Daoy (cell line): Measurements from ENCODE around the gene GRPEL1. TPM values are rescaled to one million over a fixed set of nuclear protein-coding genes. Genes with fewer than 3 reads are reported as not detected.

ENCODE experiments used
- DNase-seq: peaks from one replicate; pipeline ENCODE4 v3.0.0-alpha.2; 2015; ENCODE audit warnings: low read depth
- total RNA-seq: library from RNA; depleted of rRNA; stranded (reverse); fragments of >200 nt; shearing (Covaris generic); gene quantifications from 2 replicates; pipeline ENCODE4 v1.2.3, GENCODE V29; 2014

The GRPEL1 gene
- total RNA-seq, 1 experiment from 2014 or later = 59.5 TPM

DNA sequence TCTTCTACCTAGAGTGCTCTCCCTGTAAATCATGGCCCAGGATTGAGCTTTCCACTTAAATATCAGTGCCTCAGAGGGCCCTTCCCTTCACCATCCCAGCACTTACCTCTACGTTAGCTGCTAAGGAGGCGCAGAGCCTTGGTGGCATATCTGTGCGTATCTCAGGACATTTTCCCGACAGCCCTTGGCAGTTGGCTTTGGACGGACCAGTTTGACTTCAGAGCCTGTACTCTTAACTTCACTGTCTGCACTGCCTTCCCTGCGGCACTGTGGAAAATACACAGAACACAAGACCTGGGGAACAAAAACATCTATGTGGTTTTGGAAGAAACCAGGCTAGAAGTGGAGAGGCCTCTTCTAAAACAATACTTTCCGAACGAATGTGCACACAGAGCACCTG is 22.3 kb downstream of the GRPEL1 start:
- no peak for DNase-seq

DNA sequence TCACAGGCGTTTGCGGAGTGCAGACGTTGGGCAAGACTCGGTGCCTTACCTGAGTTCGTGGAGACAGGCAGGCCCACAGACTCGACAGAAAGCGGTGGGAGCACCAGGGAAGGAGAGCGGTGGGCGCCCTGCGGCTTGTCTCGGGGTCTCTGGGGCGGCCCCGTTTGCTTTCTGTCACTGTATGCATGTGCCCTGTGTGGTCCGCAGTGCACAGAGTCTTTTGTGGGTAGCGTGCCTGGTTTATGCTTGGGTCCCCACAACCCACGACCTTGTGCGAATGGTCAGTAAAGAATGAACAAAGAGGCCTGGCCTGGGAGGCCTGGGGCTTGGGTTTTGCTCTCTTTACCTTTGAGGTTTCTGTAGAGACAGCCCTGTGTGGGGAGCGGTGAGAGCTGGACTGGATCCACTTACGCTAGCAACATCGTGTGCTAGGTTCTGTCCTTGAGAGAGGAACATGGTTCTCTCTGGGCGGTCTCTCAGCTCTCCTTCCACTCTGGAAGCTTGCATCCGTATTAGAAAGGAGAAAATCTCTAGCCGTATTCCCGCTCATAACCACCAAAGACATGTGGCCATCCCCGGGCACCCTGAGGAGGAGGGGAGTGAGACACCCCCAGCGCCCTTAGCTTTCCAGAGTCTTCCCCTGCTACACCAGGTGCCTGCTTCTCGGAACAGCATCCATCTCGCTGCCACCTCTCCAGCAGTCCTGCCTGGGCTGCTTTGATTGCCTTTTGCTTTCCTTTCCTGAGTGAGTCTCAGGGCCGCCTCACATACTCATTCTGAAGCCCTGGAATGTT is 23.5 kb downstream of the GRPEL1 start:
- no peak for DNase-seq

DNA sequence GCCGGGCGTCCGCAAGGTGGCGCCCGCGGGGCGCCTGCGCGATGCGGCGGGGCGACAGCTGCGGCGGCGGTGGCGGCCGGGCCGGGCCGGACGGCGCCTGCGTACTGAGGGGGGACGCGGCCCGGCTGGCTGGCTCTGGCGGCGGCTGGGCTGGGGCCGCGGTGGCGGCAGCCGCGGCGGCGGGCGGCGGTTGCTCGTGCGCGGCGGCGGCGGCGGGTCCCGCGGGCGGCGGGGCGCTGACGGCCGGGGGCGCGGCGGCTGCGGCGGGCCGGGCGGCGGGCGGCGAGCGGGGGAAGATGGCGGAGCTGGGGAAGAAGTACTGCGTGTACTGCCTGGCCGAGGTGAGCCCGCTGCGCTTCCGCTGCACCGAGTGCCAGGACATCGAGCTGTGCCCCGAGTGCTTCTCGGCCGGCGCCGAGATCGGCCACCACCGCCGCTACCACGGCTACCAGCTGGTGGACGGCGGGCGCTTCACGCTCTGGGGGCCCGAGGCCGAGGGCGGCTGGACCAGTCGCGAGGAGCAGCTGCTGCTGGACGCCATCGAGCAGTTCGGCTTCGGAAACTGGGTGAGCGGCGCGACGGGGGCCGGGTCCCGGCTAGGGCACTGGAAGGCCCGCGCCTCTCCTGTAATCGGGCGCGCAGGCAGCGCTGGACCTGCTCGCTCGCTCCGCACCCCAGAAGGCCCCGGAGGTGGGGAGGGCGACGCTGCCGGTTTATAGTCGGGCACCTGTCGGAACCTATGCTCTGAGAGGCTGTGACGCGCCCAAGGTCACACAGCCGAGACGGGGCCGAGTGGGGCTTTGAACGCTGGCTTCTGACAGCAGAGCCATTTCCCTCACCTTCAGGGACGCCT is 24.4 kb downstream of the GRPEL1 start, which contains the start of gene TADA2B:
TSS of gene TADA2B (plus strand) at position 89 of the 853 bp plus-strand sequence. CDS start at position 297, 208 bp downstream.
- peak; percentile 65 for DNase-seq

DNA sequence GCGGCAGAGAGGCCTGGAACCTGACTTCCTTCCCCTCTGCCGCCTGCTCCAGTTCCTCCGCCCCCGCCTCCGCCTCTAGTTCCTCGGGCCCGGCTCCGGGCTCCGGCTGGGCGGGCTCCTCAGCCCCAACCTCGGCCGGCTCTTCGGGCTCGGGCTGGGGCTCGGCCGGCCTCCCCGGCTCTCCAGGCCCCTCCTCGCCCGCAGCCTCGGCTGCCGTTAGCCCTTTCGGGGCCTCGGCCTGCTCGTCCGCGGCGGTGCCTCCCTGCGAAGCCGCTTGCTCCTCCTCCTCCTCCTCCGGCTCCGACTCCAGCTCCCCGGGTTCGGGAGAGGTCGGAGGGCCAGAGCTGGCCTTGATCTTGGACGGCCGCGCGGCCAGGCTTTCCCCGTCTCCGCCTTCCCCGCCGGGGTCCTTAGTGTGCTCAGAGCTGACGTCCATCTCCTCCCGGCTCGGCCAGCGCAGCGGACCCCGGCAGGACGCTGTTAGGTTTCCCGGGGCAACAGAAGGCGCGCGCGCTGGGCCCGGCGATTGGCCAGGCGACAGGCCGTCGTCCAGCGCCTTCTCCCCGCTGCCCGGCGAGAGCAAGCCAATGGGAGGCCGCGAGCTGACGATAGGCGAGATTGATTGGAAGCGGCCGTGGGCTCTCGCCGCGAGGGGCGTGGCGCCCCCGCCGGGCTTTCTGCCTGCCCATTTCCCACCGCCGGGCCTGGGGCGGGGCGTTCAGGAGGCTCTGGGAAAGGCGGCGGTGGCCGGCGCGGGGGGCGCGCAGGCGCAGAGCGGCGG is 25.2 kb downstream of the GRPEL1 start:
- DNase-seq = peak; percentile 99

DNA sequence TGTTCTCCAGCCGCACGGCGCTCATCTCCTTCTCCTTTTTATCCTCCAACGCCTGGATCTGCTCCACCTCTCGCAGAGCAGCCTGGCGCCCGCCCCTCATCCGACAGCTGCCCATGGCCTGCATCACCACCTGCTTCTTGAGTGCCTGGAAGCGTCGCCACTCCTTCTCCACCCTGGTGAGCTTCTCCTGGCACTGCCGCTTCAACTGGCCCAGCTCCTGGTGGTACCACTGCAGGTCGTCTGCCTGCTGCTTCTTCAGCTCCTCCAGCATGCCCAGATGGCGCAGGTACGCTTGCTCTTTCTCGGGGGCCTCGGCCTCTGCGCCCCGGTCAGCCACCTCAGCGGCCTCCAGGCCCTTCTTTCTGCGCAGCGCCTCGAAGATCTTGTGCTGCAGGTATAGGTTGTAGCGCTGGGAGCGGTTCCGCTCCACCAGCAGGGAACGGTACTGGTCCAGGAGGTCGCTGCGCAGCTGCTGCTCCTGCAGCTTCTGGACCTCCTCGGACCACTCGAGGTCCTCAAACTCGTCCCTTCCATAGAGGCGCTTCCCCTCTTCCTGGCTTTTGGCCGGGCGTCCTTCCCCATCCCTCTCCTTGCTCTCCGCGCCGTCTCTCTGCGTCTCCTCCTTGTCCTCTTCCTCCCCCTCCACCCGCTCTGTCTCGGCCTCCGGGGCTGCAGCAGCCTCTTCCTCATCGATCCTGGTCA is 25.9 kb downstream of the GRPEL1 start:
- no peak for DNase-seq

DNA sequence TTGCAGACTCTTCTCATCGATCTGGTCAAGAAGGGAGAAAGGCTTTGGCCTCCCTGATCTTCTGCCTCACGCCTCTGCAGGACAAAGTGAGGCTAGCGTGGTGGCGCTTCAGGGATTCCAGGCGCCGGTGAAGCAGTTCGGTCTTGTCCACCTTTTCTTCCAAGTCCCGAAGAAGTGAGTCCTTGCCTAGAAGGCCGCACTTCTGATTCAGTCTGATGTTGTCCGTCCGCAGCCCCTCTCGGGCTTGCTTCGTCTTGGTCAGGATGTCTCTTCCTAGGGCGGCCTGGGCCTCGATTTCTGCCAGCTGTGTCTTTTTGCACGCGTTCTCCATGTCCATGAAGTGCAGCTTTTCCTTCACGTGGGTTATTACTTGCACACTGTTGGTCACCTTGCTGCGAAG is 26.6 kb downstream of the GRPEL1 start:
- DNase-seq = no peak

DNA sequence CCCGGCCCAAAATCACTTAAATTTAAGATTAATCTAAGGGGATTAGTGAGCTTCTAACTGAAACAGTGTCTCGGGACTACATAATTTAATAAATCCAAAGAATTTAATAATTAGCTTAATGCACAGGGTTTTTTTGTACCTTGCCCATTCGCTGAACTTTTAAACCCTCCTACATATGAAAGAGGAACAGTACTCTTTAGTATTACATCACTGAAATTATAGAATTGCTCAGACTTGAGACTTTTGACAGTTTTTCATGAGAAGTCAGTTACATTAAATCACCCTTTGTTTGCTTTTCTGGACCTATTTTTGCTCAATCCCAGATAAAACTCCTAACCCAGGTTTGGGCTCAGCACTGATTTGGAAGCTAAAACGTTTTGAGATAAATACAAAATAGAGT is 27.1 kb downstream of the GRPEL1 start:
- no peak for DNase-seq

DNA sequence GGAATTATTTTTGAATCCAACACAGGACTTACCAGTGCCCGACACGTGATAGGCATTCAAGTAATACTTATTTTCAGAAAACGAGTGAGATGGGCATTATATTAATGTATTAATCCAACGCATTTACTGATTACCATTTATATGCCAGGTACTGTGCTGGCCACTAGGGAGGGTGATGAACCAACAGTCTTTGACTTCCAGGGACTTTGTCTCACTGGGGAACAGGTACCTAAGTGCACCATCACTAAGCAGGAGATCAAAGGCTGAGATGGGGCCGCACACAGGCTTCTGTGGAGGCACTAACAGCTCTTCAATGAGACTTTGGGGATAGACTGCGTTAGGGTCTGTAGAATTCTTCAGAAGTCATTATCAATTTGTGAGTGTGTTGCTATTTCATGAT is 30.4 kb downstream of the GRPEL1 start:
- DNase-seq = no peak

DNA sequence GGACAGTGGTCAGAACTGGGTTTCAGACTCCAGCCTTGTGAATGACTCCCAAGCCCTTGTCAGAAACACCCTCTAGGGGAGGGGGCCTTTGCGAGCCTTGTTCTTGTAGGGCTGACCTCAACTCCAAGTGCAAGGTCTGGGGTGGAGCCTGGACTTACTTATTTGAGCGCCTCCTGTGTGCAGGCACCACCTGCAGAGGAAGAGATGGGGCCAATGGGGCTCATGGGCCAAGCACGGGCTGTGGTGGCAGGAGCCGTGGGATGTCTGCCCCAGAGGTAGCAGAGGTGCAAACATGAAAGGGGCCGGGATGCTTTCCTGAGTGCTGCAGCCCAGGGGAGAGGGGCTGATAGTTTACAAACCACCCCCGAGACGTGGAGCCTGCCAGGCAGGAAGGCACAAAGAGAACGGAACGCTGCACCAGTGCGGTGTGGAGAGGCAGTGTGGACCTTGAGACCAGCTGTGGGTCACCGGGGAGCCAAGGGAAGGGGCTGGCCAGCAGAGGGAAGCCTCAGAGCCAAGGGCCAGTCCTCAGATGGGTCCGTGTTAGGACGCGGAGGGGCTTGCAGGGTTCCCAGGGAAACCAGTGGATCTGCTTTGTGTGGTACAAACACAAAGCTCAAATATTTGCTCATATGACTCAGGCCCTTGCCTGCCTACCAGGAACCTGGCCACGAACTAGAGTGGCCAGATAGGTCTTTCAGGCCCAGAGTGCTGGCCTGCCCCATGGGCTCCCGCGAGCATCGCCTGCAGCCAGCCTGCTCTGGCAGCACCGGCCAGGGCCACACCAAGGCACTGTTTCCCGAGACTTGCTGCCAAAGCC is 33.4 kb downstream of the GRPEL1 start:
- DNase-seq = peak; percentile 29

DNA sequence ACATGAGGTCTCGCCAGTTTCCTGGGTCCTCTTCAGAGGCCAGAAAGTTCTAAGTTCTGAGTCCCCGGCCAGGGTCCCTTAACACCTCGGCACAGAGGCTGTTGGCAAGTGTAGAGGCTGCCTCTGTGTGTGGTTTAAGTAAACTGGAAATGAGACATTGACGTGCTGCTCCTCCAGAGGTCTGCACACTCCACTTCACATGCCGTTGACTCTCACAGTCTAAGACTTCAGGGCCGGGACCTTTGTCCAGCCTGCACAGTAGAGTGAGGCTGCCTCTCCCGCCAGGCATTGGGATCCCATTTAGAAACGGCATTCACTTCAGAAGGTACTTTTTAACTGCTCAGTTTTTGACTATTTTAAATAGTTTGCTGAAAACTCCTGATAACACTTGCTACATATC is 35.3 kb downstream of the GRPEL1 start:
- no peak for DNase-seq

DNA sequence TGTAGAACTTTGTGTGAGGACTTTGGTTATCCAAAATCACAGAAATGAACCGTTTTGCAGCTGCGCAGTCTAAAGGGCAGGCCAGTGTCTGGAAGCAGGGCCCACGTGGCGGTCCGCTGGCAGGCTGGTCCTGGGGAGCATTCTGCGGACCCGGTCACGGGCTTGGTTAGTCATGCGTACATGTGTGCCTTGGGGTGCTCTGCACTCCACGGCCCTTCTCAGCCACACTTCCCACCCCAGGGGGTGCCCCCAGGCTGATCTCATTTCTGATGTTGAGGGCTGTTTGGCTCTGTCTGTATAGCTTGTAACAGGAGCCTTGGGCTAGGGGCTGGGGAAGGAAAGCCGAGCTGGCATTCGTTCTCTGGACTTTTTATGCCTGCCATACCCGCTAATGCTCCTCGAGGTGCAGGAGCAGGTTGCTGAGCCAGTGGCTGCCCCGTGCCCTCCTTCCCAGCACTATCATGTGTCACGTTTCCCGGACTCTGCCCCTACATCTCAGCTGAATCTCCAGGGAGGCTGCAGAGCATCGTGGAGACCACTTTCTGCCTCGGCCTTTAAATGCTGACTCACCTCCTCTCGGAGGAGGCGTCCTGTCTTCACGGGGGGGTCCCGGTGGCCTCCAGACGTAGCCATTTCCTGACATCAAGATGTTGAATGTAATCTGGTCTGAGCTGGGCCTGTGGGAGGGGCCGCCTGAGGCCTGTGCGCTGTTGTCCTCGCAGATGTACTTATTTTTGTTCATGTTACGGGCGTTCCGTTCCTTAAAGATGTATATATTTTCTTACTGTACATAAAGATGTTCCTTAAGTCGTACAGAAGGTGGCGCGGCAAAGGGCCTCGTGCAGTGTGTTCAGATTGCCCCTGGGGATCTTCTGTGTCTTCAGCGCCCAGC is 36.1 kb downstream of the GRPEL1 start:
- DNase-seq = no peak

DNA sequence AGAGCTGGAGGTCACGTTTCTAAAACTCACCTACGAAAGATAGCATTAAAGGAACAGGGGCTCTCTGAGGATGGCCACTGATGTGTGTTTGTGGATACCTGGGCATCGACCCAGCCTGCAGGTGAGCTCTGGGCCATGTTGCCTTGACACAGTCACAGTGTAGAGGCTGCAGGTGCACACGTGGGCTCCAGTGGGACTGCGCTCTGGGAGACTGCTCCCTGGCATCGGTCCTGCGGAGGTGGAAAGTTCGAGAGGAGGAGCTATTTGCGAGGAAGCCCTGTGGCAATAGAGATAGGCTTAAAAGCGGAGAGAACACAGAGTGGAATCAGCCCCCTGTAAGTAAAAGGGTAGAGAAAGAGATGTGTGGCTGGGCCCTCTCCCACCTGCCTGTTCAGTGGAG is 37.0 kb downstream of the GRPEL1 start:
- no peak for DNase-seq

DNA sequence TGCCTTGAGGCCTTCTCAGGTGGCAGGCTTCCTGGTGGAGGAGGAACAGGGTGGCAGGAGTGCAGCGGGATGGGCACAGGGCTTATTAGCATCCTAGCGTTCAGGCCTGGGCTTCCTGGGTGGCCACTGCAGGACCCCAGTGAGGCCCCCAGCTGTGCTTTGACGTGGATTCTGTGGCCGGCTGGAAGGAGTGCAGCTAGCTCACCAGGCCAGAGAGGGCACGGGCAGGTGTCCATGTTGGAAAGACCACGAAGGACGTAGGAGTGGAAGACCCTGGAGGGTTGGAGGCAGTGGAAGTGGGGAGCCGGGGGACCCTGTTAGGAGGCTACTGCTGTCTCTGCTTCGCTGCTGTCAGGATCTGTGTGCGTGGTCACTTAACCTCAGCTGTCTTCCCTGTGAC is 37.9 kb downstream of the GRPEL1 start:
- no peak for DNase-seq

DNA sequence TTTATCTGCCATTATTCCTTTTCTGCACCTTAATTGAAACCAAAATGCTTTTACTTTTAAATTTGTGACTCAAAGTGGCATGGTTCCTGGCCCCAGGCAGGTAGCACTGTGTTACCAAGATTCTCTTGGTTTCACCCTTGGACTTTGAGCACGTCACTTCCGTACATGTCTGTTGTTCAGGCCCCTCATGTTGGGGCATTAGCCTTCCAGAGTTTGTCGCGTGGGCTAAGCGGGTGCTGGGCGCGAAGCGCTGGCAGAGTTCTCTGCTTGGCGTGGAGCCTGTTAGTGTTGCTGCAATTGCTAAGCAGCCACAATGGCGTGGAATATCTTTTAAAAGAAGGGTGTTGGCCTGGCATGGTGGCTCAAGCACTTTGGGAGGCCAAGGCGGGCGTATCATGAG is 38.7 kb downstream of the GRPEL1 start:
- no peak for DNase-seq

DNA sequence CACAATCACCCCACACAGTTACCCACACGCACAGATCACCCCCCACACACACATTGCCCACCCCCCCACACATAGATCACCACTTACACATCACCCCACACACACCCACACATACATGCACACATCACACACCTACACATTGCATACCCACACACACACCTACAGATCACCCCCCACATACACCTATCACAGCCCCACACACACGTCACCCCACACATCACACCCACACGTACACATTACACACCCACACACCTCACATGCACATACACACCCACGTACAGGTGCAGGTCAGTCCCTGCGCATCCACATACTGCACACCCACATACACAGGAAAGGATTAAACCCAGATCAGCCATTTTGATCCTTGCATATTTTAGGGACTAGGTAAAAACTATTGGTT is 40.0 kb downstream of the GRPEL1 start:
- no peak for DNase-seq

DNA sequence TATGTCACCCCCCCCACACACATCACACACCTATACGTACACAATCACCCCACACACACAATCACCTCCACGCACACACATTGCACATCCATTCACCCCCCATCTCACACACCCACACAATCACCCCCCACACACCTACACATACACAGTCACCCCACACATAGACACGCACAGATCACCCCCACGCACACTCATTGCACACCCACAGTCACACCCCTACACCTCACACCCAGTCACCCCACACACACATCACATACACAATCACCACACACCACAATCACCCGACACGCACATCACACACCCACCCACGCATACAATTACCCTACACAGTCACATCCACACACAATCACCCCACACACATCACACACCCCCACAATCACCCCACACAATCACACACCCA is 40.6 kb downstream of the GRPEL1 start:
- no peak for DNase-seq

DNA sequence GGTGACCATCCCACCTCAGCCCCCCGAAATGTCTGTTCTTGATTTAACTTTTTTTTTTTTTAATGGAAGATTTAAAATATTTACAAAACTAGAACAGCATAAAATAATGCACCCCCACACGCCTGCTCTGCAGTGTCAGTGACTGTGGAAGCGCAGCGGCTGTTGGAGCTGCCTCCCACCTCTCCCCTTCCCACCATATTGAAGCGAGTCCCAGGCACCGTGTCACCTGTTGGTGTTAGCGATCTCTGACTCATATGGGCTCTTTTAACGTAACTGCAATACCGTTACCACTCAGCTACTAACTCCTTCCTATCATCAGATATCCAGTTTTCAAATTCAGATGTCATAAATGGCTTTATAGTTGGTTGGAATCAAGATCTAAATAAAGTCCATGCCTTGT is 41.8 kb downstream of the GRPEL1 start:
- DNase-seq = no peak

DNA sequence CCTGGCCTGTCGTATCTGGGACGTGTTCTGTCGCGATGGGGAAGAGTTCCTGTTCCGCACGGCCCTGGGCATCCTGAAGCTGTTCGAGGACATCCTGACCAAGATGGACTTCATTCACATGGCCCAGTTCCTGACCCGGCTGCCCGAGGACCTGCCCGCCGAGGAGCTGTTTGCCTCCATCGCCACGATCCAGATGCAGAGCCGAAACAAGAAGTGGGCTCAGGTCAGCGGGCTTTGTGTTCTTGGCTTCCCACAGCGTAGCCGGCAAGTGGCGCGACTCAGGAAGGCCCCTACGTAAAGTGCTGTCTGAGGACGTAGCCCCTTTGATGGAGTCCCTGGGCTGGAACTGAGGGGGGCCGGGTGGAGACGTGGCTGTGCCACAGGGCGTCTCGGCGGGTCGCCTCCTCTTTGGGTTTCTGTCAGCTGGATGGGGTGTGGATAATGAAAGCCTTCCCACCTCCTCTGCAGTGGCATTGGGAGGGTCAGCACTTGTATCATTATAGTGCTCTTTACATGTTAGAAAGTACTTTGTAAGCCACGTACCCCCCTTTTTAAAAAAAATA is 42.7 kb downstream of the GRPEL1 start:
- DNase-seq = no peak

DNA sequence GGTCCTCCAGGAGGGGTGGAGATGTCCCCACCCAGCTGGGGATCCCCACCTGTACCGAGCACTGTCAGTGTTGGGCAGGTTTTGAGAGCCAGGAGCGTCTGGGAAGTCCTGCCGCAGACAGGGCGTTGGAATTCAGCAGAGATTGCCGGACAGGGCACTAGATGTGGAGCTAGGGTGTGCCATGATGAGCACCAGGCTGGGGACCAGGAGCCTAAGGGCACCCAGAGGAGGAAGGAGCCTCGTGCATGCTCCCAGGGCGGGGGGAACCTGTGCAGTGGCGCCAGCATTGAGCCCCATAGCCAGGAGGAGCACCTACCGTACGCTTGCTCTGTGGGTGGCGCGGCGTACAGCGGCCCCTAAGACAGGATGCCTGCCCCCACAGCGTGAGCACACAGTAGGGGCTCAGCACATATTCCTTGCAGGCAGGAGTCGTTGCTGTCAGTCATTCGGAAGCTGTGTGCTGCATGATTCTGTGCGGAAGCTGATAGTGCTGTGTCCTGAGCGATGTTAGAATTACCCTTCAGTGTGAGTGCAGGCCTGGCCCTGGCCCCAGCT is 43.5 kb downstream of the GRPEL1 start:
- no peak for DNase-seq
